ENCODE data around the gene MYLK.

The MYLK gene

GRCh38 chr3:123776071-123776782, 107.9 kb downstream of the MYLK start:
- DNase-seq (ENCODE audit: extremely low read depth in 1 of 2, low read depth in 1 of 2): no peak

GRCh38 chr3:123774474-123774873, 109.7 kb downstream of the MYLK start:
- no peak for DNase-seq (ENCODE audit: extremely low read depth in 1 of 2, low read depth in 1 of 2)

- DNase-seq (ENCODE audit: extremely low read depth in 1 of 2, low read depth in 1 of 2): no peak
Measured at GRCh38 chr3:123773681-123774431, 110.3 kb downstream of the MYLK start.

- DNase-seq (ENCODE audit: extremely low read depth in 1 of 2, low read depth in 1 of 2): no peak
Measured at GRCh38 chr3:123769356-123769743, 114.8 kb downstream of the MYLK start.

- no peak for DNase-seq (ENCODE audit: extremely low read depth in 1 of 2, low read depth in 1 of 2)
Measured at GRCh38 chr3:123768480-123769355, 115.4 kb downstream of the MYLK start.

GRCh38 chr3:123767564-123768292, 116.4 kb downstream of the MYLK start:
- DNase-seq (ENCODE audit: extremely low read depth in 1 of 2, low read depth in 1 of 2): no peak

- DNase-seq (ENCODE audit: extremely low read depth in 1 of 2, low read depth in 1 of 2): no peak
Measured at GRCh38 chr3:123767009-123767372, 117.1 kb downstream of the MYLK start.

- DNase-seq (ENCODE audit: extremely low read depth in 1 of 2, low read depth in 1 of 2): no peak
Measured at GRCh38 chr3:123766193-123767008, 117.7 kb downstream of the MYLK start.

GRCh38 chr3:123765475-123766128, 118.5 kb downstream of the MYLK start:
- DNase-seq (ENCODE audit: extremely low read depth in 1 of 2, low read depth in 1 of 2): no peak

- DNase-seq (ENCODE audit: extremely low read depth in 1 of 2, low read depth in 1 of 2): no peak
Measured at GRCh38 chr3:123764647-123765046, 119.5 kb downstream of the MYLK start.

GRCh38 chr3:123762805-123763204, 121.3 kb downstream of the MYLK start:
- no peak for DNase-seq (ENCODE audit: extremely low read depth in 1 of 2, low read depth in 1 of 2)

- no peak for DNase-seq (ENCODE audit: extremely low read depth in 1 of 2, low read depth in 1 of 2)
Measured at GRCh38 chr3:123760817-123761216, 123.3 kb downstream of the MYLK start.

GRCh38 chr3:123759871-123760270, 124.3 kb downstream of the MYLK start:
- DNase-seq (ENCODE audit: extremely low read depth in 1 of 2, low read depth in 1 of 2): no peak

- no peak for DNase-seq (ENCODE audit: extremely low read depth in 1 of 2, low read depth in 1 of 2)
Measured at GRCh38 chr3:123759311-123759710, 124.8 kb downstream of the MYLK start.

- no peak for DNase-seq (ENCODE audit: extremely low read depth in 1 of 2, low read depth in 1 of 2)
Measured at GRCh38 chr3:123758081-123758564, 126.0 kb downstream of the MYLK start.

GRCh38 chr3:123757281-123757940, 126.7 kb downstream of the MYLK start:
- no peak for DNase-seq (ENCODE audit: extremely low read depth in 1 of 2, low read depth in 1 of 2)

GRCh38 chr3:123755501-123755900, 128.6 kb downstream of the MYLK start:
- no peak for DNase-seq (ENCODE audit: extremely low read depth in 1 of 2, low read depth in 1 of 2)

GRCh38 chr3:123755085-123755484, 129.0 kb downstream of the MYLK start:
- no peak for DNase-seq (ENCODE audit: extremely low read depth in 1 of 2, low read depth in 1 of 2)

- no peak for DNase-seq (ENCODE audit: extremely low read depth in 1 of 2, low read depth in 1 of 2)
Measured at GRCh38 chr3:123753286-123753685, 130.8 kb downstream of the MYLK start.
